Measurements from ENCODE around the gene MVB12A.

Gene MVB12A

DNA sequence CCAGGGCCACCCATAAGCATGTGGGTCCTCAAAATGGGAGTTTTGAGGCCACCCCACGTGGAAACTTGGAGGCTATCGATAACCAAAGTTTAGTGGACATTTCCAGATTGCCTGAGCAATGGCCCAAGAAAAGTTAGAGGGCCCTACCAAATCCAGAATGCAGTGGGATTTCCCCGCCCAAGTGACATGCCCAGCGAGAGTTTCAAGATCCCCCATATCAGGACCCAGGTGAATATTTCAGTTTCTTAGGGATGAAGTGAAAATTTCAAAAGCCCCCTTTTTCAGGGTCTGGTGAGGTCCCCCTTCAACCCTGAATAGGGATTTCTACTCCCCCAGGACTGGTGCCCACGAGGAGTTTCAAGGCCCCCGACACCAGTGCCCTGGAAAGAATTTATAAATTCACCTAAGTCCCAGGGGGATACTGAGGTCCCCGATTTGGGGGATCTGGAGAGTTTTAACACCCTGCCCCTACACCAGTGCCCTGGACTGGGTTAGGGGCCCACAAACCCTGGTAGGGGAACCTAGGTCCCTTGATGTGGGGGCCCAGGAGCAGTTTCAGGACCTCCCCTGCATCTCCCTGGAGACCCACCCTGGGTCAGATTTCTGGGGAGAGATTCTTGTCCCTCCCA lies 15.1 kb upstream of the MVB12A start:
- DNase-seq (ENCODE audit: low spot score), result no peak

DNA sequence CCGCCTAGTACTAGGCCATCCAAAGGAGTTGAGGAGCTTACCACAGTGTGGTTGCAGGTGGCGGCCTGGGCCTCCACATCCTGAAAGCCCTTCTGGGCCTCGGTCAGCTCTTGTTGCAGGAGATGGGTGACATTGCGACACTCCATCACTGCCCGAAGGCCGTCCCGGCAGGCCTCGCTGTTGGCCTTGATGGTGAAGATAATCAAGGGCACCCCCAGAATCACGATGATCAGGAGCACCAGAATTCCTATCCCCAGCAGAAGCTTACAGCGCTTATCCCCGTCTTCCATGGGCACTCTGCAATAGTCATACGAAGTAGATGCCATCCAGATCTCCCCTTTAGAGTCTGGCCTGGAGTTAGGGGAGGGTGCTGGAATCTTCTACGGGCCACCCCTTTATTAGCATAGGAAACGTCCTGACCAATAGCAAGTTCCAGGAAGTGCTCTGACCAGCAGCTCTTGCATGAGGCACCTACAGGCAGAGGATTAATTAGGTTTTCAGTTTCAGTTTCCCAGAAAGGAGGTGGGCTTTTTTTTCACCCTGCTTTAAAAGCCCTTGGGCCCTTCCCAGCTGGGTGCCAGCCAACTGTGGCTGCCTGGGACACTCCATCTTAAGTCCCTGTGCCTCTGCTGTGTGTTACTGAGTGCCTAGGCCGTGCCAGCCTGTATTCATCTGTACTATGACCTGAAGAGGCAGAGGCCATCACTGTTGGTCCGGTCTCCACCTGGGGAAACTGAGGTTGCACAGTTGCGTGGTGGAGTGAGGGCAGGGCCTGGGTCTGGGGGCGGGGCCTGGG lies 14.4 kb upstream of the MVB12A start, which contains the start of gene BST2:
TSS of gene BST2 (minus strand) at position 381 of the 796 bp plus-strand sequence. CDS start at position 326, 55 bp downstream.
- peak; percentile 63 for DNase-seq (ENCODE audit: low spot score)

DNA sequence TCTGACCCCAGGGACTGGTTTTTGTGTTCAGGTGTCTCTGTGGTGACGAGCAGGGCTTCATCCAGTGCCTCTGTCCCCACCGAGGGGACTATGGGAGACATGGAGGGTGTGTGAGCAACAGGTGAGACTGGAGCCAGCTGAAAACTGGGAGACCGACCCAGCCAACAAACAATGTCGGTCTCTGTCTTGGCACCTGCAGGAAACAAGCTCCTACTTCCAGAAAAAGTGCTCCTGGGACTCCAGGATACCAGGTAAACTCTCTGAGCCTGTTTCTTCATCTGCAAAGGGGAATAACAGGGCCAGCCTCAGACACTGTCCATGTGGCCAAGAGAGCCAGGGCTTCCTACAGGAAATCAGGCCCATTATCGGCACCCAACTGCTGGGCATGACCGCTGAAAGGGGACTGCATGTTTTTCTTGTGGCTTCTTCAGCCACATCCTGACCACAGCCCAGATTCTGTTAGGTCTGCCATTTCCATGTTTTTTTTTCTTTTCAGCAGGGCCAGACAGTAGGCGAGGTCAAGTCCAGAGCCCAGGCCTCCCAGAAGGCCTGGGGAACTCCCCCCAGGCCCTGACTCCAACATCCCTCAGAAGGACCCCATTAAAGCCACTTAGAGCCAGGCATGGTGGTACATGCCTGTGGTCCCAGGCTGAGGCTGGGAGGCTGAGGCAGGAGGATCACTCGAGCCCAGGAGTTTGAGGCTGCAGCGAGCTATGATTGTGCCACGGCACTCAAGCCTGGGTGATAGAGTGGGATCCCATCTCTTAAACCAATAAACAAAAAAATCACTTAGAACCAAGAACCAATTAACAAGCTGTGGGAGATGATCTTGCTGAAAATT lies 13.6 kb upstream of the MVB12A start:
- no peak for DNase-seq (ENCODE audit: low spot score)

GRCh38 chr19:17406887-17407196 lies 13.0 kb upstream of the MVB12A start:
- no peak for DNase-seq (ENCODE audit: low spot score)

- DNase-seq (ENCODE audit: low spot score), result no peak
Measured at GRCh38 chr19:17409990-17410389, 9.9 kb upstream of the MVB12A start.

DNA sequence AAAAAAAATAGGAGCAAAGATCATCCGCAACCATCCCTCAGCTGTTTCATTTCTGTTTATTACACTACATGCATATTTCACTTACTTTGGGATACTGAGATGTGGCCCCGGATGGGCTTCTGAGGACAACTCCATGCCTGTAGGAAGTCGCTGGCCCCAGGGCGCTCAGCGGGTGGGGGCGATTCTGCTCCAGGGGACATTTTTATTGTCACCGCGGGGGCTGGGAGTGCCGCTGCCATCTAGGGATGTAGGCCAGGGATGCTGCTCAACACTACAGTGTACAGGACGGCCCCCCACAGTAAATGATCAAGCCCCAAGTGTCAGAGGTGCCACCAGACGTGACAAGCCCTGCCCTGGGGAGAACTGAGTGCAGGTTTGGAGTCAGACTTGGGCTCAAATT lies 8.0 kb upstream of the MVB12A start:
- no peak for DNase-seq (ENCODE audit: low spot score)

GRCh38 chr19:17414097-17414496 lies 5.8 kb upstream of the MVB12A start:
- DNase-seq (ENCODE audit: low spot score), result no peak

DNA sequence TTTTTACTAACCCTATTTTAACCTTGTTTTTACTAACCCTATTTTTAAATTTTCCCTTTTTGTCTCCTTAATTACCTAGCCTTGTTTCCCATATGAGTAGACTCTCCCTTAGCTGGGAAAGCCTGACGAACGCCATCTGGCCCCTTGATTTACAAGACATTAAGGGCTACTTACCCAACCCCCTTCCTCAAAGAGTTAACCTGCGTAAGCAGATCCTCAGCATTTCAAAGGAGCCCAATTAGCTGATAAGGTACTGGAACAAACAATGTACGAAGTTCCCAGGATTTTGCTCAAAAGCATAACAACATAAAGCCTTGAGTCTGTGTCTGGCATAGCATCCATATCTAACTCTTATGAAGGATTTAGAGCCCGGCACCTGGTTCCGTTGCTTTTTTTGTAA lies 4.7 kb upstream of the MVB12A start:
- peak; percentile 45 for DNase-seq (ENCODE audit: low spot score)

DNA sequence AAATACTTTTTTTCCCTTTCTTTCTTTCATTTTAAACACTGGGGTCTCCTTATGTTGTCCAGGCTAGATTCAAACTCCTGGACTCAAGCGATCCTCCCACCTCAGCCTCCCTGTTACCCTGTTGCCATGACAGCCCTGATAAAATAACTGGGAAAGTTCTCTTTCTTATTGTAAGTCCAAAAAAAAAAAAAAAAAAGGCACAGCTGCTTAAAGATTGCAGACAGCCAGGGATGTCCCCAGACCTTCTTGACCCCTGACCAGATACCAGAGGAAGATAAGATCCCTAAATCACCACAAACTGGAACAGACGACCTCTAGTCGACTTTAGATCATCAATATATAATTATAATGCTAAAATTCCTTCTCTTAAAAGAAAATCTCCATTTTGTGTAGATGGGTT lies 1.1 kb upstream of the MVB12A start:
- DNase-seq (ENCODE audit: low spot score), result peak; percentile 42

GRCh38 chr19:17419154-17419620 lies 660 bp upstream of the MVB12A start:
- no peak for DNase-seq (ENCODE audit: low spot score)

DNA sequence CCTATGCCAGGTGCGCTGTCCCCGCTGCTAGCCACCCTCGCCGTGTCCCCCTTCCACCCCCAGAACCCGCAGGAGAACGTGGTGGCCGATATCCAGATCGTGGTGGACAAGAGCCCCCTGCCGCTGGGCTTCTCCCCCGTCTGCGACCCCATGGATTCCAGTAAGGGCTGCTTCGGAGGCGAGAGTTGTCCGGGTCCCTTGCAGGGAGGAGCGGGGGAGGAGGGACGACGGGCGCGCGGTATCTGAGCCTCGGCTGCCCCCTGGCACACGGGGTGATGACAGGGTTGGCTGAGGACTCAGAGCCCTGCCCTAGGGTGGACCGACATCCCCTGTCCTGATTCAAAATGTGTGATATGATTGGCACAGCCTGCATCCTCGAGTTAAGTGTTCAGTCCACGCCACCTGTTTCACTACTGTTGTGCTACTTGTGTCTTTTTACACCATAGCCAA lies 653 bp downstream of the MVB12A start:
- peak; percentile 46 for DNase-seq (ENCODE audit: low spot score)

- no peak for DNase-seq (ENCODE audit: low spot score)
Measured at GRCh38 chr19:17421942-17422341, 2.1 kb downstream of the MVB12A start.

GRCh38 chr19:17423429-17424208 lies 3.8 kb downstream of the MVB12A start:
- DNase-seq (ENCODE audit: low spot score), result no peak

- DNase-seq (ENCODE audit: low spot score), result peak; percentile 70
Measured at GRCh38 chr19:17424743-17425365, 5.0 kb downstream of the MVB12A start.

- DNase-seq (ENCODE audit: low spot score), result no peak
Measured at GRCh38 chr19:17429641-17430113, 9.8 kb downstream of the MVB12A start.

GRCh38 chr19:17431417-17431816 lies 11.6 kb downstream of the MVB12A start:
- no peak for DNase-seq (ENCODE audit: low spot score)

GRCh38 chr19:17435218-17435617 lies 15.4 kb downstream of the MVB12A start:
- no peak for DNase-seq (ENCODE audit: low spot score)

DNA sequence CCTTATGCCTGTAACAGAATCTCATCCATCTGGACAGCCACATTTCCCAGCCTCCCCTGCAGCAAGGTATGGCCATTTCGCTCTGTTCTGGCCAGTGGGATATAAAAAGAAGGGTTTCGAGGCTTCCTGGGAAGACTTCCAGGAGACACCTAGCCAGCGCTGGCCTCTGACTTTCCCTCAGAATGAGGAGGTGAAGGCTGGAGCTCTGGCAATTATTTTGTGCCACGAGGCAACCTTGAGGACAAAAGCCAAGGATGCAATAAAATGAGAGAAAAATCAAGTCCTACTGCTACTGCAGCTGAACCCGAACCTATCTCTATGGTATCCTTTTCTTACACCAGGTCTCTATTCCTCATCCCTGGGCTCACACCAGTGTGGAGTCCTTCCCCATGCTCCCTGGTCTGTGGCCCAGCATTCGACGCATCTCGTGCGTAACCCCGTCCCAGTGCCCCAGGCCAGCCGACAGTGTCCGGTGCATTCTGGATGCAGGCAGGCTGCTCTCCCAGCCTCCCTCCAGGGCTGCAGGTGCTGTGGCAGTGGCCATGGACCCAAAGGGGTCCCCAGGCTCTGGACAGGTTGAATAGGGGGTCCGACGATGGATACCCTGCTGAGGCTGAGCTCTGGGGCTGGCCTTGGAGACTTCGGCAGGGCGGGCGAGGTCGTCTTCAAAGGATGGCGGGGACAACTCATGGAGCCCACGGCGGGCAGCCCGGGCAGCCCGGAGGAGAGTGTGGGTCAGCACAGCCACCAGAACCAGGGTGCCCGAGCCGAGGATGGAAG lies 16.4 kb downstream of the MVB12A start:
- DNase-seq (ENCODE audit: low spot score), result no peak

DNA sequence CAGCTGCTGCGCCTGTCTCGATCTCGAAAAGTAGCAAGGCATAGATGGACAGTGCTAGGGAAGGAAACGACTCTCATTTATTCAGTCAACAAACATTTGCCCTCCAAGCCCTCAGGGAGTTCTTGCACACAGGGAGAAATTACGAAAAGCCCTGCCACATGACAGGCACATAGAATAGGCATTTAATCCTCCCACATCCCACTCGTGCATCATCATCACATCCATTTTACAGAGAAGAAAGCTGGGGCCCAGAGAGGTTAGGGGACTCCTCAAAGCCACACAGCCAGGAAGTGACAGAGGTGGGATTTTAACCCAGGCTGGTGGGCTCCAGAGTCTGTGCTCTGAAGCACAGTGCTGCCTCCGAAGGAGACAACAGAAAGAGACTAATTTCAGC lies 17.0 kb downstream of the MVB12A start:
- no peak for DNase-seq (ENCODE audit: low spot score)
